ENCODE data around the gene NAIF1. TPM values are rescaled to one million over a fixed set of nuclear protein-coding genes. Genes with fewer than 3 reads are reported as not detected.
A peak's percentile ranks its signal among the peaks of the same experiment; 100 is the strongest.

The NAIF1 gene
- total RNA-seq, 1 donor from 2014 or later: 14.2 TPM

DNA sequence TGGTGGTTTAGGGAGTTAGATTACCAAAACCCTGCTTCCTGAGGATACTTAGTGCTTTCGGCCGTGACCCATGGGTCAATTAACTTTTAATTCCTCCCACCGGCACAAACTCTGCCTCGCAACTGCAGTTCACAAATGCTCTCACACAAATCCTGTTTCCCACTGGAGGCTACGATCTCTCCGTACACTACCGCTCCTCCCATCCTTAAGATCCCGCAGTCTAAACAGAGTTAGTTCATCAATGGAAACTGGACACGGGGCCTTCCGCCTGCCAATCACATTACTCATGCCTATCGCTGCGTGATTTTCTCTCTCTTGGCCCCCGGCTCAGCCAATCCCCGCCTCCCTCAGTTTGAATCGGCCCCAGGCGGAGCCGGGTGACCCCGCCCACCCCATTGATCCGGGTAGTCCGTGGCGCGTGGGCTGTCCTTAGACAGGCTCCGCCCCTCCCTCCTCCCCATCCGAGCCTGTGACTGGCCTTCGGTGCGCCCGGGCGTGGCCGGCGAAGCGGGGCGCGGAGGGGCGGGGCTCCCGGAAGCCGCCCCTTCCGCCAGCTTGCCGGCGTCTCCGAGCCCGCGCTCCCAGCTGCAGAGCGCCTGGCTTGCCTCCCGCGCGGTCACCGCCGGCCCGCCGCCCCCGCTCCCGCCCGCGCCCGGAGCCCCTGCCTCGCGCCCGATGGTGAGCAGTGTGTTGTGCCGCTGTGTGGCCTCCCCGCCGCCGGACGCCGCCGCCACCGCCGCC is 695 bp upstream of the NAIF1 start, which contains the start of gene SLC25A25:
Gene SLC25A25 (plus strand): TSS at position 588 of the 741 bp plus-strand sequence. CDS start 88 bp downstream, at position 676.
- TF ChIP-seq, protein P1, sequence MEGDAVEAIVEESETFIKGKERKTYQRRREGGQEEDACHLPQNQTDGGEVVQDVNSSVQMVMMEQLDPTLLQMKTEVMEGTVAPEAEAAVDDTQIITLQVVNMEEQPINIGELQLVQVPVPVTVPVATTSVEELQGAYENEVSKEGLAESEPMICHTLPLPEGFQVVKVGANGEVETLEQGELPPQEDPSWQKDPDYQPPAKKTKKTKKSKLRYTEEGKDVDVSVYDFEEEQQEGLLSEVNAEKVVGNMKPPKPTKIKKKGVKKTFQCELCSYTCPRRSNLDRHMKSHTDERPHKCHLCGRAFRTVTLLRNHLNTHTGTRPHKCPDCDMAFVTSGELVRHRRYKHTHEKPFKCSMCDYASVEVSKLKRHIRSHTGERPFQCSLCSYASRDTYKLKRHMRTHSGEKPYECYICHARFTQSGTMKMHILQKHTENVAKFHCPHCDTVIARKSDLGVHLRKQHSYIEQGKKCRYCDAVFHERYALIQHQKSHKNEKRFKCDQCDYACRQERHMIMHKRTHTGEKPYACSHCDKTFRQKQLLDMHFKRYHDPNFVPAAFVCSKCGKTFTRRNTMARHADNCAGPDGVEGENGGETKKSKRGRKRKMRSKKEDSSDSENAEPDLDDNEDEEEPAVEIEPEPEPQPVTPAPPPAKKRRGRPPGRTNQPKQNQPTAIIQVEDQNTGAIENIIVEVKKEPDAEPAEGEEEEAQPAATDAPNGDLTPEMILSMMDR (IDR thresholded peaks at IDR 0.05; ENCODE audit: insufficient read depth, low read length, poor library complexity, severe bottlenecking): no peak
- peak; percentile 94 for DNase-seq (ENCODE audit: low read depth)
- Histone ChIP-seq H3K4me3 (ENCODE audit: low read depth, low read length) (peak within 1 kb of the TSS; percentile 66), H3K36me3 (ENCODE audit: control insufficient read depth, insufficient read depth, low read length) (peaks cover 1% of the 10 kb centered on the region), H3K27me3 (ENCODE audit: control insufficient read depth, insufficient read depth, low read length) (no peaks in the 10 kb centered on the region)

DNA sequence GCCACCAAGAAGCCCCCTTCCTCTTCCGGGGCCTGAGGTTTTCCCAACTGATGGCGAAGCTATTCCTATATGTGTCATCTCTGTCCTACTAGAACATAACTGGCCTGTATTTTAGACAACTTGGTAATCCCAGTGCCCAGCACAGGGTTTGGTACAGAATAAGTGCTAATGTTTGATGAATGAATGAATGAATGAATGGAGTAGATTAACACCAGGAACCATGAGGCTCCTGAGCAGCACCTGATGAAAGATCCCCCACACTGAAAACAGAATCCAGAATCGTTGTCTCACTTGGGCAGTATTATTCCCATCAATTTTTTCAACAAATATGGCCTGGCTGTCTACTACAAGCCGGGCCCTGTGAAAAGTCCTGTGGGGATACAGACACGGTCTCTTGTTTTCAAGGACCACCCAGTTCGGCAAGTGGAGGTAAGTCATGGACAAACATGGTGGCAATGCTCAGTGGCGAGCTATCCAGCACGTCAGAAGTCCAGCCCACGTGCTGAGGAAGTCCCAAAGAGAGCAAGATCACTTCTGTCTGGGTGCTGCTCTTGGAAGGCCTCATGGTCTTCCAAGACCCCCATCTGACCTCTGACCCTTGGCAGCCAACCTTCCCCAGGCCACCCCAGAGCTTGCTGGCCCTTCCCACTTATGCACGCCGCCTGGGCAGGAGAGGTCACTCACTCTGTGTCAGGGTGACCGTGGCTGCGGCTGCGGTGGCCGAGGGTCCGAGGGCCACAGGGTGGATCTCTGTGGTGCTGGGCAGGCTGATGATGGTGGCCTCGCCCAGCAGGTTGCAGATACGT is 1.0 kb downstream of the NAIF1 start:
- Histone ChIP-seq H3K4me3 (ENCODE audit: low read depth, low read length) (peak overlapping the region; percentile 33), H3K36me3 (ENCODE audit: control insufficient read depth, insufficient read depth, low read length) (peaks cover 2% of the 10 kb centered on the region), H3K27me3 (ENCODE audit: control insufficient read depth, insufficient read depth, low read length) (no peaks in the 10 kb centered on the region)
- TF ChIP-seq, protein P1 (IDR thresholded peaks at IDR 0.05; ENCODE audit: insufficient read depth, low read length, poor library complexity, severe bottlenecking): no peak
- DNase-seq (ENCODE audit: low read depth): no peak

DNA sequence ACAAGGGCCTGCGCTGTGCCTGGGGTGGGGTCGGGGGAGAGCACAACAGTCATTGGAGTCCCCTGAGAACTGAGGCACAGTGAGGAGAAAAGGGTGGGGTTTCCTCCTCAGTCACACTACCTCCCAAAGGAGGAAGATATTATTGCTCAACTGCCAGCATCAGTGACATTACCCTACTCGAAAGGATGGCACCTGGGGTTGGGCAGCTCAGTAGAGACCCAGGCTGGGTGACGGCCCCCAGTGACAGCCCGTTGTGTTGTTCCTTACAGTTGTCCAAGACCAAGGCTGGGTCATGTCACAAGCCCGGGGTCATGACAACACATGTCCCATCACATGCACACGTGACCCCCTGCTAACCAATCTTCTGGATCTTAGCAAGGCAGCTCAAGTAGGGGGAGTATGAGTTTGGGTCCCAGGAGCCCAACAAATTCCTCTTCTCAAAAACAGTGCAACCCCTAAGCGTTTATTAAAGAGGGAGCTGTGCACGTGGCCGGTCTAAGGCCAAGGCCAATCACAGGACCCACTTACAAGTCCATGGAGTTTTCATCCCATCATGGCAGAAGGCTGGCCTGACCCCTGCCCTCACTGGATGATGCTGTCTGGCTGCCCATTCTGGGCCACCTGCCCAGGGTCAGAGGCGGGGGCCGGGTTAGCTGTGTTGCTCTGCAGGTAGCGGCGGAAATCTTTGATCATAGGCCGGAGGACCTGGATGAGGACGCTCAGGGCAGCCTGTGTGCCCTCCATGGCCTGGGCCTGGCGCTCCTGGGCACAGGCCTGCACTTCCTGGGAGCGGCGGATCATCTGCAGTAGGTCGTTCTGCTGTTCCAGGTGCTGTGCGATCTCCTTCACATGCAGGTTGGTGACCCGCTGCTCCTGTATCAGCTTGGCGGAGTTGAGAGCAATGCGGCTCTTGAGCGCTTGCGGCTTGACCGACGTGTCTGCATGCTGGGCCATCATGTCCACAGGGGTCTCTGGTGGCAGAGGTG is 4.0 kb downstream of the NAIF1 start:
- Histone ChIP-seq H3K4me3 (ENCODE audit: low read depth, low read length) (no peak overlapping the region), H3K36me3 (ENCODE audit: control insufficient read depth, insufficient read depth, low read length) (peaks cover 2% of the 10 kb centered on the region), H3K27me3 (ENCODE audit: control insufficient read depth, insufficient read depth, low read length) (no peaks in the 10 kb centered on the region)
- DNase-seq (ENCODE audit: low read depth): no peak
- TF ChIP-seq, protein P1 (IDR thresholded peaks at IDR 0.05; ENCODE audit: insufficient read depth, low read length, poor library complexity, severe bottlenecking): no peak

DNA sequence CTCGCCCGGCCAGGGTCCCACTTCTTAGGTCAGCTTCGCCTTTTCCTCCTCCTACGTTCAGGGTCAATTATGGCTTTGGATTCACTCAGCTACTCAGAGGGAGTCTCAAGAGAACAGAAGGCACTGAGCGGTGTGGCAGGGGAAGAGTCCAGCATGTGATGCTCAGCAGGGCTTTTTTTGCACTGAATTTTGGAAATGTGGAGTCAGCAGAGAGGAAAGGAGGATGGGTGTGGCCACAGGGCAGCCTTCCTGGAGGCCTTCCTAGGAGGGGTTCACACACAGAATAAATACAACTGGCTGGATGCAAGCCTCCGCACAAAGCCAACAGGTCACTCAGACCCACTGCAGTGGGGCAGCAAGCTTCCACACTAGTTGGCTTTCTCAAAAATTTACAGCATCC is 4.8 kb downstream of the NAIF1 start:
- no peak for DNase-seq (ENCODE audit: low read depth)
- TF ChIP-seq, protein P1 (IDR thresholded peaks at IDR 0.05; ENCODE audit: insufficient read depth, low read length, poor library complexity, severe bottlenecking): no peak
- no peak overlapping the region for H3K4me3 ChIP-seq (ENCODE audit: low read depth, low read length)
- H3K36me3 ChIP-seq (ENCODE audit: control insufficient read depth, insufficient read depth, low read length): peaks cover 2% of the 10 kb centered on the region
- no peaks in the 10 kb centered on the region for H3K27me3 ChIP-seq (ENCODE audit: control insufficient read depth, insufficient read depth, low read length)

DNA sequence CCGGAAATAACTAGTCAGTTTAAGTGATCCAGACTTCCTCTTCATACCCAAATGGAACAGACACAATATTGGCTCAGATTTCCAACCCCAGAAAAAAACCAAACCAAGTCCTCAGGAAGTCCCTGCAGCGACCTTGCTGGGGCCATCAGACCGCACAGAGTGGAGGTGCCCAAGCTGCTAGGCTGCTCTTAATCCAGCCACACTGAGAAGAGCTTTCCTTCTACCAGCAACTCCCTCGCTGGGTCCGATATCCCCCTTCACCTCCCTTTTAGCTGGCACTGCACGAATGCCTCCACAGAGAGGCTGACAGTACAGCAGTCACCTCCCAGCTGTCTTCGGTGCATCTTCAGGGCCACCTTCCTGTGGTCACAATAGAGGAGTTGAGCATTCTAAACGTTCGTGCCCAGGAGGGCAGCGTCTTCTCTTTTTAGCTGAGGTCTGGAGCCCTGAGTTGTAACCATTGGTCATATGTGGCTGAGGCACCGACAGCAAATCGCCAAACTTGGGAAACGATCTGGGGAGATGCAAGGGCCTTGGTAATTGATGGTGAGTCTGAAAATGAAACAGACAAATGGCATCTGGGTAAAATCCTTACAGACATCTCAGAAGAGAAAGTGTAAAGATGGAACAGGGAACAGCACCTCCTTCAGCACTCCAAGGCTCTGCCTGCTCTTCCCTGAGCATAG is 5.7 kb downstream of the NAIF1 start:
- no peak overlapping the region for H3K4me3 ChIP-seq (ENCODE audit: low read depth, low read length)
- DNase-seq (ENCODE audit: low read depth): no peak
- peaks cover 2% of the 10 kb centered on the region for H3K36me3 ChIP-seq (ENCODE audit: control insufficient read depth, insufficient read depth, low read length)
- no peaks in the 10 kb centered on the region for H3K27me3 ChIP-seq (ENCODE audit: control insufficient read depth, insufficient read depth, low read length)
- TF ChIP-seq, protein P1 (IDR thresholded peaks at IDR 0.05; ENCODE audit: insufficient read depth, low read length, poor library complexity, severe bottlenecking): no peak
